SK-N-SH (cell line): ENCODE measurements around the gene MTUS2. TPM values are rescaled to one million over a fixed set of nuclear protein-coding genes. Genes with fewer than 3 reads are reported as not detected.

Experiments used
- CTCF ChIA-PET: fragments of 300-600, 350-600 bp; formaldehyde crosslinking; extraction: SDS; loops from one replicate; lab custom pipeline; 2021; lab: Yijun Ruan, JAX
- POLR2A ChIA-PET: fragments of 350-600 bp; sonication (Branson Sonifier 250); formaldehyde crosslinking; extraction: SDS; loops from one replicate; lab custom pipeline; 2020; ENCODE audit warnings: antibody characterized with exemption, inconsistent platforms; lab: Yijun Ruan, JAX
- DNase-seq: peaks from one replicate; pipeline ENCODE4 v3.0.0; 2012
- H2AFZ ChIP-seq: fragments of 200-600 bp; sonication (generic); 2 replicates; pipeline ENCODE4 v1.8.1; 2016; ENCODE audit warnings: antibody characterized with exemption, mild to moderate bottlenecking, low read depth
- H3F3A ChIP-seq: fragments of 200-600 bp; sonication (generic); replicated peaks from 2 replicates; pipeline ENCODE3; 2016; ENCODE audit warnings: antibody characterized with exemption, mild to moderate bottlenecking; ENCODE audit not compliant: insufficient read depth
- H3K27ac ChIP-seq, 2 experiments: fragments of 200-500 bp in 1 of 2; fragments of 200-600 bp in 1 of 2; sonication (Bioruptor generic) in 1 of 2; sonication (generic), shearing (Covaris generic) in 1 of 2; 2 replicates each; pipeline versions ENCODE4 v1.5.1 to v1.6.1; 2014 to 2016; ENCODE audit warnings: low read depth in 2 of 2, inconsistent platforms in 1 of 2, low read length in 1 of 2, mild to moderate bottlenecking in 1 of 2, mixed read lengths in 1 of 2
- H3K27me3 ChIP-seq: fragments of 200-600 bp; sonication (generic), shearing (Covaris generic); 2 replicates; pipeline ENCODE4 v1.6.1; 2016; ENCODE audit warnings: mixed run types; ENCODE audit not compliant: insufficient read depth
- H3K36me3 ChIP-seq, 2 experiments: fragments of 200-500 bp in 1 of 2; fragments of 200-600 bp in 1 of 2; sonication (Bioruptor generic) in 1 of 2; sonication (generic) in 1 of 2; replicated peaks in 1 of 2; 2 replicates each; pipeline versions ENCODE3 to v1.5.1; 2014 to 2016; ENCODE audit warnings: low read length in 1 of 2, mild to moderate bottlenecking in 1 of 2; ENCODE audit not compliant: insufficient read depth in 2 of 2, control insufficient read depth in 1 of 2
- H3K4me1 ChIP-seq, 2 experiments: fragments of 200-500 bp in 1 of 2; fragments of 200-600 bp in 1 of 2; sonication (Bioruptor generic) in 1 of 2; sonication (generic), shearing (Covaris generic) in 1 of 2; 2 replicates each; pipeline versions ENCODE4 v1.5.1 to v1.6.1; 2014 to 2016; ENCODE audit warnings: low read depth in 1 of 2, low read length in 1 of 2, mixed run types in 1 of 2; ENCODE audit not compliant: insufficient read depth in 2 of 2, control insufficient read depth in 1 of 2
- H3K4me2 ChIP-seq: fragments of 200-600 bp; sonication (generic), shearing (Covaris generic); 2 replicates; pipeline ENCODE4 v1.6.1; 2017; ENCODE audit warnings: mixed run types
- H3K4me3 ChIP-seq, 2 experiments: fragments of 200-500 bp in 1 of 2; fragments of 200-600 bp in 1 of 2; sonication (Bioruptor generic) in 1 of 2; sonication (generic), shearing (Covaris generic) in 1 of 2; 2 replicates each; pipeline versions ENCODE4 v1.5.1 to v1.8.1; 2014 to 2016; ENCODE audit warnings: low read depth in 2 of 2, inconsistent platforms in 1 of 2, low read length in 1 of 2, mild to moderate bottlenecking in 1 of 2, mixed read lengths in 1 of 2, moderate library complexity in 1 of 2
- H3K79me2 ChIP-seq: fragments of 200-600 bp; sonication (generic); 2 replicates; pipeline ENCODE4 v1.8.1; 2017; ENCODE audit warnings: mild to moderate bottlenecking; ENCODE audit not compliant: insufficient read depth
- H3K9ac ChIP-seq: fragments of 200-600 bp; sonication (generic); 2 replicates; pipeline ENCODE4 v1.6.1; 2017; ENCODE audit warnings: mixed run types
- H3K9me2 ChIP-seq: fragments of 200-600 bp; sonication (generic); 2 replicates; pipeline ENCODE4 v1.6.1; 2017; ENCODE audit warnings: mixed run types
- H3K9me3 ChIP-seq: fragments of 200-600 bp; sonication (generic); 2 replicates; pipeline ENCODE4 v1.6.1; 2017; ENCODE audit warnings: mixed run types, mild to moderate bottlenecking, moderate library complexity
- H4K20me1 ChIP-seq: fragments of 200-600 bp; sonication (generic); 2 replicates; pipeline ENCODE4 v1.6.1; 2017; ENCODE audit warnings: mild to moderate bottlenecking, mixed run types; ENCODE audit not compliant: insufficient read depth
- ELF1 ChIP-seq: IDR thresholded peaks from 2 replicates; pipeline ENCODE4 v1.4.0; 2012
- FOSL2 ChIP-seq: IDR thresholded peaks from 2 replicates; pipeline ENCODE4 v1.4.0; 2012; ENCODE audit warnings: low read depth, mild to moderate bottlenecking, moderate library complexity, borderline replicate concordance
- JUND ChIP-seq: IDR thresholded peaks from 2 replicates; pipeline ENCODE4 v1.4.0; 2012
- NRF1 ChIP-seq: IDR thresholded peaks from 2 replicates; pipeline ENCODE4 v1.6.1; 2012; ENCODE audit warnings: low read depth, mild to moderate bottlenecking, low read length
- RAD21 ChIP-seq: IDR thresholded peaks from 2 replicates; pipeline ENCODE4 v1.6.1; 2012; ENCODE audit warnings: mild to moderate bottlenecking, low read length
- TAF1 ChIP-seq: IDR thresholded peaks from 2 replicates; pipeline ENCODE4 v1.6.1; 2012; ENCODE audit warnings: low read depth, mild to moderate bottlenecking, low read length, moderate library complexity, borderline replicate concordance
- TEAD4 ChIP-seq: IDR thresholded peaks from 2 replicates; pipeline ENCODE4 v1.4.0; 2012; ENCODE audit warnings: mild to moderate bottlenecking, borderline replicate concordance; ENCODE audit not compliant: insufficient read depth
- WGBS: methylation state at CpG from one replicate; pipeline ENCODE4 v1.1.6; 2017; ENCODE audit warnings: low lambda C conversion rate; 5-methylcytosine and 5-hydroxymethylcytosine counted together
- polyA plus RNA-seq, 3 experiments: library from polyadenylated mRNA; depleted of rRNA; stranded (reverse); fragments of >200 nt; gene quantifications; 2 replicates each; pipeline ENCODE4 v1.2.3, GENCODE V29; 2012
- TF ChIP-seq, protein P1 (sequence below): IDR thresholded peaks from 2 replicates; pipeline ENCODE4; 2012
- TF ChIP-seq, protein P2 (sequence below): fragments of 150-350 bp; IDR thresholded peaks from 2 replicates; pipeline ENCODE4 v1.6.1; 2017; ENCODE audit warnings: antibody characterized with exemption, low read length, low read depth, borderline replicate concordance
- TF ChIP-seq, protein P3 (sequence below): fragments of 200-600 bp; sonication (generic); IDR thresholded peaks from 2 replicates; pipeline ENCODE4 v1.6.1; 2017; ENCODE audit warnings: antibody characterized with exemption, mild to moderate bottlenecking, moderate library complexity
- TF ChIP-seq, protein P4 (sequence below): IDR thresholded peaks from 2 replicates; pipeline ENCODE4 v1.4.0; 2012; ENCODE audit warnings: low read depth
- TF ChIP-seq, protein P5 (sequence below): IDR thresholded peaks from 2 replicates; pipeline ENCODE4 v1.6.1; 2012; ENCODE audit warnings: mild to moderate bottlenecking, low read depth, low read length, moderate library complexity

Gene MTUS2
- polyA plus RNA-seq, 1 of the 3 experiments (the other 2 are of a cell fraction): 1.7 TPM

GRCh38 chr13:29454931-29455481, 634.9 kb downstream of the MTUS2 start:
- DNase-seq: no peak
- no peaks in the 10 kb centered on the region for H3K9me2 ChIP-seq
- no peak overlapping the region for H3K4me3 ChIP-seq
- no peak overlapping the region for H2AFZ ChIP-seq
- no peak overlapping the region for H3K27ac ChIP-seq
- no peaks in the 10 kb centered on the region for H3F3A ChIP-seq
- ChIA-PET CTCF (interaction anchor here (0.9 to 5.6 kb wide), 8 partner anchors 10 to 71 kb away, joined by 3 to 33 read pairs (median 4); no protein-coding TSS in a partner anchor), POLR2A (no interaction called here)
- no peaks in the 10 kb centered on the region for H3K36me3 ChIP-seq
- TF ChIP-seq, protein P1, sequence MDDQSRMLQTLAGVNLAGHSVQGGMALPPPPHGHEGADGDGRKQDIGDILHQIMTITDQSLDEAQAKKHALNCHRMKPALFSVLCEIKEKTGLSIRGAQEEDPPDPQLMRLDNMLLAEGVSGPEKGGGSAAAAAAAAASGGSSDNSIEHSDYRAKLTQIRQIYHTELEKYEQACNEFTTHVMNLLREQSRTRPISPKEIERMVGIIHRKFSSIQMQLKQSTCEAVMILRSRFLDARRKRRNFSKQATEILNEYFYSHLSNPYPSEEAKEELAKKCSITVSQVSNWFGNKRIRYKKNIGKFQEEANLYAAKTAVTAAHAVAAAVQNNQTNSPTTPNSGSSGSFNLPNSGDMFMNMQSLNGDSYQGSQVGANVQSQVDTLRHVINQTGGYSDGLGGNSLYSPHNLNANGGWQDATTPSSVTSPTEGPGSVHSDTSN: no peak
- TF ChIP-seq, protein P2, sequence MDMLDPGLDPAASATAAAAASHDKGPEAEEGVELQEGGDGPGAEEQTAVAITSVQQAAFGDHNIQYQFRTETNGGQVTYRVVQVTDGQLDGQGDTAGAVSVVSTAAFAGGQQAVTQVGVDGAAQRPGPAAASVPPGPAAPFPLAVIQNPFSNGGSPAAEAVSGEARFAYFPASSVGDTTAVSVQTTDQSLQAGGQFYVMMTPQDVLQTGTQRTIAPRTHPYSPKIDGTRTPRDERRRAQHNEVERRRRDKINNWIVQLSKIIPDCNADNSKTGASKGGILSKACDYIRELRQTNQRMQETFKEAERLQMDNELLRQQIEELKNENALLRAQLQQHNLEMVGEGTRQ: no peak
- TF ChIP-seq, protein P3, sequence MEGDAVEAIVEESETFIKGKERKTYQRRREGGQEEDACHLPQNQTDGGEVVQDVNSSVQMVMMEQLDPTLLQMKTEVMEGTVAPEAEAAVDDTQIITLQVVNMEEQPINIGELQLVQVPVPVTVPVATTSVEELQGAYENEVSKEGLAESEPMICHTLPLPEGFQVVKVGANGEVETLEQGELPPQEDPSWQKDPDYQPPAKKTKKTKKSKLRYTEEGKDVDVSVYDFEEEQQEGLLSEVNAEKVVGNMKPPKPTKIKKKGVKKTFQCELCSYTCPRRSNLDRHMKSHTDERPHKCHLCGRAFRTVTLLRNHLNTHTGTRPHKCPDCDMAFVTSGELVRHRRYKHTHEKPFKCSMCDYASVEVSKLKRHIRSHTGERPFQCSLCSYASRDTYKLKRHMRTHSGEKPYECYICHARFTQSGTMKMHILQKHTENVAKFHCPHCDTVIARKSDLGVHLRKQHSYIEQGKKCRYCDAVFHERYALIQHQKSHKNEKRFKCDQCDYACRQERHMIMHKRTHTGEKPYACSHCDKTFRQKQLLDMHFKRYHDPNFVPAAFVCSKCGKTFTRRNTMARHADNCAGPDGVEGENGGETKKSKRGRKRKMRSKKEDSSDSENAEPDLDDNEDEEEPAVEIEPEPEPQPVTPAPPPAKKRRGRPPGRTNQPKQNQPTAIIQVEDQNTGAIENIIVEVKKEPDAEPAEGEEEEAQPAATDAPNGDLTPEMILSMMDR: peak; percentile 35
- TF ChIP-seq NRF1 (no peak), RAD21 (peak; percentile 33; the same call in 1 of the 2 replicates)
- H3K9ac ChIP-seq: no peak overlapping the region
- H3K9me3 ChIP-seq: peaks cover 5% of the 10 kb centered on the region; the same call in 1 of the 2 replicates
- 85% methylated on average over 5 of the region's 6 CpGs for WGBS
- H3K79me2 ChIP-seq: no peaks in the 10 kb centered on the region
- no peaks in the 10 kb centered on the region for H3K27me3 ChIP-seq
- no peaks in the 10 kb centered on the region for H4K20me1 ChIP-seq
- no peak overlapping the region for H3K4me2 ChIP-seq
- H3K4me1 ChIP-seq: peaks cover 7 to 26% of the 10 kb centered on the region in 2 experiments; a peak in 3 of 4 replicates

- Histone ChIP-seq H3K27me3 (no peaks in the 10 kb centered on the region), H3K9me3 (no peaks in the 10 kb centered on the region), H3K9me2 (no peaks in the 10 kb centered on the region), H3K4me3 (no peak overlapping the region), H3K36me3 (no peaks in the 10 kb centered on the region), H3K27ac (no peak overlapping the region), H3K4me1 (peaks cover 7 to 29% of the 10 kb centered on the region in 2 experiments; a peak in 3 of 4 replicates), H3K4me2 (no peak overlapping the region), H3F3A (no peaks in the 10 kb centered on the region), H3K9ac (no peak overlapping the region), H2AFZ (no peak overlapping the region), H3K79me2 (no peaks in the 10 kb centered on the region), H4K20me1 (no peaks in the 10 kb centered on the region)
- TF ChIP-seq, protein P4, sequence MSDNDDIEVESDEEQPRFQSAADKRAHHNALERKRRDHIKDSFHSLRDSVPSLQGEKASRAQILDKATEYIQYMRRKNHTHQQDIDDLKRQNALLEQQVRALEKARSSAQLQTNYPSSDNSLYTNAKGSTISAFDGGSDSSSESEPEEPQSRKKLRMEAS: no peak
- TF ChIP-seq JUND (no peak), ELF1 (no peak), TAF1 (no peak), TEAD4 (no peak), FOSL2 (no peak)
- TF ChIP-seq, protein P5, sequence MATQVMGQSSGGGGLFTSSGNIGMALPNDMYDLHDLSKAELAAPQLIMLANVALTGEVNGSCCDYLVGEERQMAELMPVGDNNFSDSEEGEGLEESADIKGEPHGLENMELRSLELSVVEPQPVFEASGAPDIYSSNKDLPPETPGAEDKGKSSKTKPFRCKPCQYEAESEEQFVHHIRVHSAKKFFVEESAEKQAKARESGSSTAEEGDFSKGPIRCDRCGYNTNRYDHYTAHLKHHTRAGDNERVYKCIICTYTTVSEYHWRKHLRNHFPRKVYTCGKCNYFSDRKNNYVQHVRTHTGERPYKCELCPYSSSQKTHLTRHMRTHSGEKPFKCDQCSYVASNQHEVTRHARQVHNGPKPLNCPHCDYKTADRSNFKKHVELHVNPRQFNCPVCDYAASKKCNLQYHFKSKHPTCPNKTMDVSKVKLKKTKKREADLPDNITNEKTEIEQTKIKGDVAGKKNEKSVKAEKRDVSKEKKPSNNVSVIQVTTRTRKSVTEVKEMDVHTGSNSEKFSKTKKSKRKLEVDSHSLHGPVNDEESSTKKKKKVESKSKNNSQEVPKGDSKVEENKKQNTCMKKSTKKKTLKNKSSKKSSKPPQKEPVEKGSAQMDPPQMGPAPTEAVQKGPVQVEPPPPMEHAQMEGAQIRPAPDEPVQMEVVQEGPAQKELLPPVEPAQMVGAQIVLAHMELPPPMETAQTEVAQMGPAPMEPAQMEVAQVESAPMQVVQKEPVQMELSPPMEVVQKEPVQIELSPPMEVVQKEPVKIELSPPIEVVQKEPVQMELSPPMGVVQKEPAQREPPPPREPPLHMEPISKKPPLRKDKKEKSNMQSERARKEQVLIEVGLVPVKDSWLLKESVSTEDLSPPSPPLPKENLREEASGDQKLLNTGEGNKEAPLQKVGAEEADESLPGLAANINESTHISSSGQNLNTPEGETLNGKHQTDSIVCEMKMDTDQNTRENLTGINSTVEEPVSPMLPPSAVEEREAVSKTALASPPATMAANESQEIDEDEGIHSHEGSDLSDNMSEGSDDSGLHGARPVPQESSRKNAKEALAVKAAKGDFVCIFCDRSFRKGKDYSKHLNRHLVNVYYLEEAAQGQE: no peak
- 100% methylated on average over 1 of the region's 1 CpG for WGBS
- DNase-seq: no peak
- POLR2A ChIA-PET: no interaction called here
- CTCF ChIA-PET: interaction anchor here (0.7 to 5.6 kb wide), 2 partner anchors 16 to 676 kb away, joined by 3 to 33 read pairs; no protein-coding TSS in a partner anchor
These were observed 636.3 kb downstream of the MTUS2 start for GRCh38 chr13:29456419-29456818.
